GOT3 (cell line): ENCODE results near the gene MGLL.

ENCODE experiments used
- DNase-seq: peaks from one replicate; lab custom pipeline; 2025; ENCODE audit warnings: mixed read lengths; lab: John Stamatoyannopoulos, UW

MGLL gene

GRCh38 chr3:127722091-127722784, 100.1 kb downstream of the MGLL start:
- DNase-seq, result no peak

DNA sequence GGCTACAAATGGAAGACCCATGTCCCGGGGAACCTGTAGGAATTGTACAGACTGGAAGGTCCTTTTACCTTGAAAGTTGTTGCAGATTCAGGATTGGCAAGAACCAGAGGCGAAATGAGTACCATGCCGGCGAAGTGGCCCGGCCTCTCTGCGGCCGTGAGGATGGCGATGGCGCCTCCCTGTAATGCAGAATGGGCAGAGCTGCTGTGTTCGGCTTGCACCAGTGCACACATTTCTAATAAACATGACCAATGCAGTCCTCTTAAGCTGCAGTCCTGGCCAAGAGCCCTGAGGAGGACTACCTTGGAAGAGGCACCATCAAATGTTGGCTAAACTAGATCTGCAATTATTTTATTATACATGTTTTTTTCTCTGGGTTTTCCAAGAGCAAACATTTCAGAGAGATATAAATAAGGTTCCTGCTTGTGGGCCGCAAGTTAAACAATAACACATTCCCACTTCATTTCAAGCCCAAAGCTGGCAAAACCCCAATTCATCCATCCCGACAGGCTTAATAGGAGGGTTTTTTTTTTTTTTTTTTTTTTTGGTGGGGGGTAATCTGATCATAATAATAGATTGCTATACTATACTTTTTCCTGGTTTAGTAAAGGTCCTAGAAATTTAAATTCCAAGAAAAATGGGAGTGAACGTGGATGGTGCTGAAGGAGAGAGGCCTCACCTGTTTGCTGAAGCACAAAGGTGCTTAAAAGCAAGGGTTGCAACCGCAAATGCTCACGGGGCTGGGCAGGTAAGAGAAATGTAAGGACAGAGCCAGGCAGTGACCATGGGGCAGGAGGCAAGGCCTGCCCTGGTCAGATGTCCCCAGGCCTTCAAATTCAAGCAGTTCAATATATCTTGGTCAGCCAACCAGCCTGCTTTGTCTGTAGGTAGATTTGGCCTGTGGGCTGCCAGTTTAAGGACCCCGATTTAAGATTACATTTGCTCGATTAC, 101.1 kb downstream of the MGLL start:
- no peak for DNase-seq

- no peak for DNase-seq
These were observed 102.0 kb downstream of the MGLL start for GRCh38 chr3:127720161-127720823.

GRCh38 chr3:127719369-127719768, 102.9 kb downstream of the MGLL start:
- no peak for DNase-seq

- DNase-seq, result no peak
These were observed 103.4 kb downstream of the MGLL start for GRCh38 chr3:127718916-127719290.

- DNase-seq, result no peak
These were observed 103.9 kb downstream of the MGLL start for GRCh38 chr3:127718245-127718915.

GRCh38 chr3:127717357-127718244, 104.7 kb downstream of the MGLL start:
- DNase-seq, result no peak

DNA sequence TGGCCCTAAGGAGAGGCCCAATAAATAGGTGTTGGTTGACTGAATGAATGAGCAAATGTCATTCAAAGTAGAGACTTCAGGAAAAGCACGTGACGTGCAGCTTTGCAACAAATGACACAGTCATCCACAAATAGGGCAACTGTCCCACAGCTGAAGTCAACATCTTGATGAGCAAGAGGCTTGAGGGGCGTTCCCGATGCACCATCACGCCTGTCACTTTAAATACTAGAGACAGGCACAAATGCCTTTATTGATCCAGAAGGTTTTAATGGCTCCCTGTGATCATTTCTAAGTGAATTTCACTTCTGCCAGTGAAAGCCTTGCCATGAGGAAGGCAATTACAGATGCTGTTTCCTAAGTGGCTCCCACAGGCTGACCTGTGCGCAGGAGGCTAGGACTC, 105.9 kb downstream of the MGLL start:
- no peak for DNase-seq

GRCh38 chr3:127715532-127715931, 106.8 kb downstream of the MGLL start:
- DNase-seq, result no peak

- no peak for DNase-seq
These were observed 107.4 kb downstream of the MGLL start for GRCh38 chr3:127714866-127715265.

DNA sequence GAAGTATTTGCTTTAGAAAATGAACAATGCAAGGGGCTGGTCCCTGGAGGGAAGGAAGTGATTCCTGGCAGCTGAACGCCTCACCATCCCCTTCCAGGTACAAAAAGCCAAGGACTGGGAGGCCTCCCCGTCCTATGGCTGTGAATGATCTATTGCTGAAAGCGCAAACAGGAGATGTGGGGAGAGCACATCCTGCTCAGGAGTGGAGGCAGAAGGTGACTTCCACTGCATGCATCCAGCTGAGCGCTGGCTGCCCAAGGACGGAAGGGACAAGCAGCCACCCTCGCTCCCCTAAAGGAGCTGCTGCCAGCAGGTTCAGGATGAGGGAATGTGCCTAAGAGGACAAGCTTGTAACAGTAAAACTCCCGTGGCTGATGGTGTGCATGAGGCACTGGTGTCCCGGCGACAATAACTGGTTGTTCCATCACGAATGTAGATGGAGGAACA, 108.2 kb downstream of the MGLL start:
- DNase-seq, result no peak

GRCh38 chr3:127712881-127713771, 109.2 kb downstream of the MGLL start:
- no peak for DNase-seq

DNA sequence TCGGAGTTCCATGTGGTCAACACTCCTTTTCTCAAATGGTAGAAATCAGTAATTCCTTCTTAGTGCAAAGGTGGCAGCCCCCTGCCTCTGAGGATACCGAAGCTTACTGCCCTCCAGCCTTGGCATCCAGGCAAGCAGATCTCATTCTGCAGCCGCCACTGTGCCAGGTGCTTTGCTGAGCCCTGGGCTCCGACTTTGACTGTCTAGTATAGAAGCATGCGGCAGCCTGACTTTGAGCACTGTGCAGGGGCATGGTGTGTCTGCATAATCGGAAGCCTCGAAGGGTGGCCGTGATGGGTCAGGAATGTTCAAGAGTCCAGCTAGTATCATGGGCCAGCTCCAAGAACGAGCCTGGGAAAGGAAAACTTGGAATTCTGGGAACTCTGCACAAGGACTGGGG, 109.9 kb downstream of the MGLL start:
- DNase-seq, result no peak

DNA sequence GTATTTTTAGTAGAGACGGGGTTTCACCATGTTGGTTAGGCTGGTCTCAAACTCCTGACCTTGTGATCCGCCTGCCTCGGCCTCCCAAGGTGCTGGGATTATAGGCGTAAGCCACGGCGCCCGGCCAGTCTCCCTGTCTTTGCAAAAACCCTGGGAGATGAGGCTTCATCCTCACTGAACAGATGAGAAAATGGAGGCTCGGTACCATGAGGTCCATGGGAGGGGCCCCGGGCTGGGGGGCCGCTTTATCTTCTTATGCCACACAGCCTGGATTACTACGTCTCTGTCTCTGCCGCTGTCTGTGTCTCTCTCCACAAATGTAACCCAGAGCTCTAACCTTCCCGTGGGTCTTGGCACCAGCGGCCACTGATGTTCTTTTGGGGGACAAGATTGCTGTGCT, 110.4 kb downstream of the MGLL start:
- DNase-seq, result no peak

- DNase-seq, result no peak
These were observed 111.2 kb downstream of the MGLL start for GRCh38 chr3:127711021-127711695.

GRCh38 chr3:127710155-127710941, 112.0 kb downstream of the MGLL start:
- no peak for DNase-seq

DNA sequence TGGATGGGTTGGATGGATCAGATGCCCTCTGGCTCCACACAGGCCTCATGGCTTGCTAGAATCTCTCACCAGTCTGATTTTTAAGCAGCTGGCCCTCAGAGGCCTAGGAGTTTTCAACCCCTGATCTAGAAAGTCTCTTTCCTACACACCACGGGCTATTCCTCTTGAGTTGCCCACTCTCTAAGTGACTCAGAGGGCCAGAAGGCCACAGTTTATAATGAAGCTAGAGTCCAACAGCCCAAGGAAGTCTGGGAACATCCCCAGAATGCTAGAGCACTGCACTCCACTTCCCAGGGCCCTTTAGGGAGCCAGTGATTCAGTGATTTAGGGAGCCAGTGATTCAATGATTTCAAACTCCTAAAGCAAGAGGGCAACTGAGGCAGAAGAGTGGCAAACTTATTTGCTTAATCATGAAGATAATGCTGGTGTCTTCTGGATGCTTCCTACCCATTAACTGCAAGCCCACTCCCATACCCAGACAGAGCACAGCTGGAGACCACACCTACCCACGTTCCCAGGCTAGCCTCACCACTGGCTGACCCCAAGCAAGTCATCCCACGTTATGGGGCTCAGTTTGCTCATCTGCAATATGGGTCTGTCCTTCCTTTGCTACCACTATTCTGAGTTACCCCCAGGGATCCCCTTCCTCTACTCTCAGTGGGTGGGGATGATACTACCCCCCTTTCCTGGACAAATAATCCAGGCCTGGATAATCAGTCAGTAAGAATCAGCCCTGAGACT, 112.8 kb downstream of the MGLL start:
- DNase-seq, result no peak

DNA sequence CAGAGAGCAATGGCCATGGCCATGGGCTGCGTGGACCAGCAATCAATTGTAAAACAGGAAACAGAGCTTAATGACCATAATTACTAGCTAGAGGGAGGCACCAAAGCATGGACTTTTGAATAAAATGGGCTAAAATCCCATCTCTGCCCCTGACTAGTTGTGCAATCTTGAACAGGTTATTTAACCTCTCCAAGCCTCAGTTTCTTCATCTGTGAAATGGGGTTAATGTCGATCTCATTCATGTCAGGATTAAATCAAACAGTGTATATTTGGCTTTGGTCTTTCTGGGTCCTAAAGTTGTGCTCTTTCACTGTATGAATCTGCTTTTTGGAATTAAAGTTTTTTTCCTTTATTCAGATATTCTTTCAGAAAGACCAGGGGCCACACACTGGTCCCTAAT, 113.5 kb downstream of the MGLL start:
- DNase-seq, result no peak
